ENCODE results near the gene C14orf132.

Gene C14orf132

DNA sequence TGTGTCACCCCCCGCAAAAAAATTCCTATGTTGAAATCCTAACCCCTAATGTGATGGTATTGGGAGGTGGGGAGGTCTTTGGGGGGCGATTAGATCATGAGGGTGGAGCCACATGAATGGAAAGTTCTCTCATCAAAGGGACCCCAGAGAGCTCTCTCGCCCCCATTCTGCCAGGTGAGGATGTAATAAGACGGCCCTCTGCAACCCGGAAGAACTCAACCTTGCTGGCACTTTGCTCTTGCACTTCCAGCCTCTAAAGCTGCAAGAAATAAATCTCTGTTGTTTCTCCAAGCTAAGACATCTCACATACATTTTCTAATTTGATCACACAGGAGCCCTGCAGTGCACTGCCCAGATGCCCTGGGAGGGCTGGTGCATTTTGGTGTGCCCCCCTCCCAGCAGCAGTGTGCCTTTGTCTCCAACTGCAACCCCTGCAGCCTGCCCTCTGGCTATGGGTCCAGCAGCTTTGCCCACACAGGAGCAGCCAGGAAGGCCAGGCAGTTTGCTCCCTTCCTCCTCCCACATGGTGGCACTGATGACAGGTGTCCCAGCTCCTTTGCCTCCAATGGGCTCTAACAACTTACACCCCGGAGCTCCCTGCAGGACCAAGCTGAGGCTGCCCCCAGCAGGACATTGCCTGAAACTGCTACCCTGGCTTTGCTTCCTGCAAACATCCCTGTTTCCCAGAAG lies 59.3 kb downstream of the C14orf132 start:
- no peak for TF ChIP-seq POLR2AphosphoS5 (IDR thresholded peaks at IDR 0.05; ENCODE audit: low read depth, low read length)
- no peak for TF ChIP-seq SIN3A (IDR thresholded peaks at IDR 0.05; ENCODE audit: borderline replicate concordance, insufficient read depth, low read length)
- TF ChIP-seq FOXP2 (optimal IDR thresholded peaks at IDR 0.05; ENCODE audit: borderline replicate concordance, extremely low read depth, extremely low read length, insufficient read depth): no peak
- TF ChIP-seq TAF1 (IDR thresholded peaks at IDR 0.05; ENCODE audit: borderline replicate concordance, insufficient read depth, low read length): no peak
- TF ChIP-seq, protein P1, sequence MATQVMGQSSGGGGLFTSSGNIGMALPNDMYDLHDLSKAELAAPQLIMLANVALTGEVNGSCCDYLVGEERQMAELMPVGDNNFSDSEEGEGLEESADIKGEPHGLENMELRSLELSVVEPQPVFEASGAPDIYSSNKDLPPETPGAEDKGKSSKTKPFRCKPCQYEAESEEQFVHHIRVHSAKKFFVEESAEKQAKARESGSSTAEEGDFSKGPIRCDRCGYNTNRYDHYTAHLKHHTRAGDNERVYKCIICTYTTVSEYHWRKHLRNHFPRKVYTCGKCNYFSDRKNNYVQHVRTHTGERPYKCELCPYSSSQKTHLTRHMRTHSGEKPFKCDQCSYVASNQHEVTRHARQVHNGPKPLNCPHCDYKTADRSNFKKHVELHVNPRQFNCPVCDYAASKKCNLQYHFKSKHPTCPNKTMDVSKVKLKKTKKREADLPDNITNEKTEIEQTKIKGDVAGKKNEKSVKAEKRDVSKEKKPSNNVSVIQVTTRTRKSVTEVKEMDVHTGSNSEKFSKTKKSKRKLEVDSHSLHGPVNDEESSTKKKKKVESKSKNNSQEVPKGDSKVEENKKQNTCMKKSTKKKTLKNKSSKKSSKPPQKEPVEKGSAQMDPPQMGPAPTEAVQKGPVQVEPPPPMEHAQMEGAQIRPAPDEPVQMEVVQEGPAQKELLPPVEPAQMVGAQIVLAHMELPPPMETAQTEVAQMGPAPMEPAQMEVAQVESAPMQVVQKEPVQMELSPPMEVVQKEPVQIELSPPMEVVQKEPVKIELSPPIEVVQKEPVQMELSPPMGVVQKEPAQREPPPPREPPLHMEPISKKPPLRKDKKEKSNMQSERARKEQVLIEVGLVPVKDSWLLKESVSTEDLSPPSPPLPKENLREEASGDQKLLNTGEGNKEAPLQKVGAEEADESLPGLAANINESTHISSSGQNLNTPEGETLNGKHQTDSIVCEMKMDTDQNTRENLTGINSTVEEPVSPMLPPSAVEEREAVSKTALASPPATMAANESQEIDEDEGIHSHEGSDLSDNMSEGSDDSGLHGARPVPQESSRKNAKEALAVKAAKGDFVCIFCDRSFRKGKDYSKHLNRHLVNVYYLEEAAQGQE (IDR thresholded peaks at IDR 0.05; ENCODE audit: insufficient read depth in 1 of 2, low read depth in 2 of 2, low read length in 2 of 2): no peak

DNA sequence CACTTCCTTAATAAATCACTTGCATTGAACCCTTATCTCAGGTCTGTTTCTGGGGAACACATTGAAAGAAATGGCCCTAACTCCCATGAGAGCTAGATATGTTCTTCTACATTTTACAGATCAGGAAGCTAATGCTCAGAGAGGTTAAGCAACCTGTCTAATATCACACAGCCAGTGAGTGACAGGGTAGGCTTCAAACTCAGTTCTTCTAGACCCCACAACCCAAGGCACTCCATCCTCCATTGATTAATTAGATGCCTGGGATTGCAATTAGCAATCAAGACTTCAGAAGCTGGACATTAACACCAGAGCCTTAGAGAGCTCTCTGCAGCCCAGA lies 59.8 kb downstream of the C14orf132 start:
- TF ChIP-seq POLR2AphosphoS5 (IDR thresholded peaks at IDR 0.05; ENCODE audit: low read depth, low read length) (no peak), TAF1 (IDR thresholded peaks at IDR 0.05; ENCODE audit: borderline replicate concordance, insufficient read depth, low read length) (no peak), SIN3A (IDR thresholded peaks at IDR 0.05; ENCODE audit: borderline replicate concordance, insufficient read depth, low read length) (no peak), FOXP2 (optimal IDR thresholded peaks at IDR 0.05; ENCODE audit: borderline replicate concordance, extremely low read depth, extremely low read length, insufficient read depth) (no peak)
- TF ChIP-seq, protein P1 (IDR thresholded peaks at IDR 0.05; ENCODE audit: insufficient read depth in 1 of 2, low read depth in 2 of 2, low read length in 2 of 2): no peak

DNA sequence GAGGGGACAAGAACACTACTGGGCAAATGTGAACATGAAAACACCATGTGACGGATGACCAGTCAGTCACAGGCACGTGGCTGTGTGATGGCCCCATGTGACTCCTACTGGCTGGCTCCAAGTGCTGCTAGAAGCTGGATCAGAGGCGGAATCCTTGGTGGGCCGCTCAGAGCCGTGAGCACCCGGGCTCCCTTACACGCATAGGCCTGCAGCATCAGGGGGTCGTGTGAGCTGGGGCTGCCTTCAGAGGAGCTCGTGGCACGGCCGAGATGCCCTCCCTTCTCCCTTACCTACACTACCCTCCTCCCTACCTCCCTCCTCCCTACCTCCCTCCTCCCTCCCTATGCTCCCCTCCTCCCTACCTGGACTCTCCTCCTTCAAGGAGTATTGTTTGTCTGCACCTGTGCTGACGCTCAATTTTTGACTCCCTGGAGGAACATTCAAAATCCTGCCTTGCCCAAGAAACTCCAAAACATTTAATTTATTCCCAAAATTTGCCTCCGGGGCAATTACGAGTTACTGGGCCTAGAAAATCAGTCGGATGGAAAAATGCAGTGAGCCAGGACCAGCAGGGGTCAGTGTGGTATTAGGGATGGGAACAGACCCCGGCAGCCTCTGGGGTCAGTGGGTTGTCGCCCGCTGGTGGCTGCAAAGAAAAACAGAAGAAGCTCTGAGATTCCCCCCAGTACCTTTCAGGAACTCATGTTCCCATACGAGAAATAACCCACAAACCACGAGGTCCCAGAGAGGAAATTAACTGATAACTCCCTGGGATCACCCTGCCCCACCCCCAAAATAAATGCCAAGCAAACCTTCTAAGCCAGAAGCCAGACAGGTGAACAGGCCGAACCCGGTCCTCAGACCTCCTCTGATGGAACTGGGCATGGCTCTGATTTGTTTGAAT lies 61.3 kb downstream of the C14orf132 start:
- TF ChIP-seq, protein P1 (IDR thresholded peaks at IDR 0.05; ENCODE audit: insufficient read depth in 1 of 2, low read depth in 2 of 2, low read length in 2 of 2): no peak
- no peak for TF ChIP-seq TAF1 (IDR thresholded peaks at IDR 0.05; ENCODE audit: borderline replicate concordance, insufficient read depth, low read length)
- TF ChIP-seq POLR2AphosphoS5 (IDR thresholded peaks at IDR 0.05; ENCODE audit: low read depth, low read length): no peak
- no peak for TF ChIP-seq SIN3A (IDR thresholded peaks at IDR 0.05; ENCODE audit: borderline replicate concordance, insufficient read depth, low read length)
- no peak for TF ChIP-seq FOXP2 (optimal IDR thresholded peaks at IDR 0.05; ENCODE audit: borderline replicate concordance, extremely low read depth, extremely low read length, insufficient read depth)

DNA sequence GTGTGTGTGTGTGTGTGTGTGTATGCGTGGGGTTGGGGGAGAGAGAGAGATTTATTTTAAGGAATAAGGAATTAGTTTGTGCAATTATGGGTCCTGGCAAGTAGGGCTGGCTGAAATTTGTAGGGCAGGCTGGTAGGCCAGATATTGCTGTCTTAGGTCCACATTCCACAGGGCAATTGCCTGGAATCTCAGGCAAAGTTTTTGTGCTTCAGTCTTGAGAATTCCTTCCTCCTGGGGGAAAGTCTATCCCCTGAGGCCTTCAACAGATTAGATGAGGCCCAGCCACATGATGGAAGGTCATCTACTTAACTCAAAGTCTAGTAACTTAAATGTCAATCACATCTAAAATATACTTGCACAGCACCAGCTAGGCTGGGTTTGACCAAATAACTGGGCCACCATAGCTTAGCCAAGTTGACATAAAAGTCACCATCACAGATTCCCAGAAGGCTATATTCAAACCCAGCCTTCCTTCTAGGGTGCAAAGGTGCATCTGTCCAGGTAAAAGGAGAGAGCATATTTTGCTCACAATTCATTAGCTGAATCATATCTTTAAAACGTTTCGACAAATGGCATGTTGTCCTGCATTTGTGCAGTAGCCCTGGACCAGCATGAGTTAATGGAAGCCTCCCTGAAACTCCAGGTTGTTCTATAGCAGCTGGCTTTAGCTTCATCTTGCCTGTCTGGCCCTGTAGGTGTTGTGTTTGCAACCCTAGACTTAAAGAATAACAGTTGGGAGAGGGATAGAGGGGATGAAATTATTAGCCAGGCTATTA lies 63.1 kb downstream of the C14orf132 start:
- TF ChIP-seq, protein P1 (IDR thresholded peaks at IDR 0.05; ENCODE audit: insufficient read depth in 1 of 2, low read depth in 2 of 2, low read length in 2 of 2): no peak
- no peak for TF ChIP-seq POLR2AphosphoS5 (IDR thresholded peaks at IDR 0.05; ENCODE audit: low read depth, low read length)
- TF ChIP-seq FOXP2 (optimal IDR thresholded peaks at IDR 0.05; ENCODE audit: borderline replicate concordance, extremely low read depth, extremely low read length, insufficient read depth): no peak
- no peak for TF ChIP-seq SIN3A (IDR thresholded peaks at IDR 0.05; ENCODE audit: borderline replicate concordance, insufficient read depth, low read length)
- TF ChIP-seq TAF1 (IDR thresholded peaks at IDR 0.05; ENCODE audit: borderline replicate concordance, insufficient read depth, low read length): no peak
